ENCODE measurements around the gene HOXC9.

Gene HOXC9

DNA sequence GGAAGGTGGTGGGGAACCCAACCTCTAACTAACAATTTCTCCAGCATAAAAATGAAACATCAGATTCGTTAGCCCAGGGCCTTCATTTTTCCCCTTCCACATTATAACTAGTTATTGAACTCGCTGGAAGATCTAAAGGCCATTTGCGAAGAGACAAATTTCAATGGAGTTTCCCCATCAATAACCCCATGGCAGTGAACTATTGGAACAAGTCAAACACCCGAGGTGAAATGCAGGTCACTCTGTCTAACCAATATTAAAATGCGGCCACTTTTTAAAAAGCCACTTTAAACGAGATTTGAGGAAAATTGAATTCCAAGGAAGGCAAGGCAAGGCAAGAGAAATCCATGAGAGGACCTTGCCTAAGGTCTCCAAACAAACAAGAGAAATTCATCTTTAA is 49.1 kb downstream of the HOXC9 start:
- FAIRE-seq (no peak), DNase-seq (ENCODE audit: insufficient read length, low spot score) (no peak)

- DNase-seq (ENCODE audit: insufficient read length, low spot score): no peak
- FAIRE-seq: no peak
These were observed 50.5 kb downstream of the HOXC9 start for GRCh38 chr12:54050482-54050810.

- DNase-seq (ENCODE audit: insufficient read length, low spot score) (no peak), FAIRE-seq (no peak)
These were observed 51.3 kb downstream of the HOXC9 start for GRCh38 chr12:54051026-54051842.

DNA sequence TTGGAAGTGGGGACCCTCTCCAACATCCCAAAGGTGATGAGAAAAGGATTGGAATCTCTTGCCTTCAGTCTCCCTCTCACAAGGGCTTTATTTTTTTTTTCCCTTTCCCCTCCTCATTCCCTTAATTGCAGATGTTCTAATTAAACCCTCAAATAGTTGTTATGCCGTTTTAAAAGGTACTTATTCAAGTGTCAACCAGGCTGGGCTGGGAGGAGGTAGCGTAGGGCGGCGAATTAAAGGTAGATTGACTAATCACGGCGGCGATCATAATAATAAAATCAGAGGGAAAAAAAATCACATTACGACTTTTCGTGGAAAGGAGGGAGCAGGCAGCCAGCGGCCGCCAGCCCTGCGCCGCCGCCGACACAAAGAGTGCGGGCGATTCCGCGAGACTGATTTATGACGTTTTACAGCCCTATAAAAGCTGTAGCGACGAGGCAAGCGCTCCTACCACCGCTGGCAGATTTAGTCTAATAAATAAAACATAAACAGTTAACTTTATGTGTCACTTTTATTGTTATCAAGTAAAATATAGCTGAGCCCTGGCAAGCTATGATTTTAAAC is 52.0 kb downstream of the HOXC9 start:
- DNase-seq (ENCODE audit: insufficient read length, low spot score): no peak
- FAIRE-seq: no peak

DNA sequence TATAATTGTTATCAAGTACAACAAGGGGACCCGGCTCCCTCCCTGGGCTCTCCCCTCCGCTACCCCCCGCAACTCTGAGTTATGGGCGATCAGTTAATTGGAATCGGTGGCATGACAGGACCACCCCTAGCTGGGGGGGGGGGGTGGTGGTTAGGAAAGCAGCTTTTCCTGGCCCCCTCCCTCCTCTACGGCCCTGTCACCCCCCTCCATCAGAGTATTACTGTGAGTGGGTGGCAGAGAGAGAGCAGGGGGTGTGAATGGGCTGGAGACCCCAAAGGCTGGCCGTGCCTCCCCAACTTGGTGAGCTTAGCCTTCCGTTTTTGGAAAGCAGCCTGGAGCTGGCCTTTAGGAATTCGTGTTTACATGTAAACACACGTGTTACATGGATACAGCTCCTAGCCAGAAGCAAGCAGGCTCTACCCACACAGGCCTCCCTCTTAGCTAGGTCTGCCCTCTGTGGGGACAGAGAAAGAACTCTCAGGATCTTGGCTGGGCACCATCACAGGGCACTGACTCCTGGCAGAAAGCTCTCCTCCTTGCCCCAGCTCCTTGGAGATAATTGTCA is 52.6 kb downstream of the HOXC9 start:
- DNase-seq (ENCODE audit: insufficient read length, low spot score) (no peak), FAIRE-seq (no peak)
